Measurements from ENCODE around the gene GALNT14.

GALNT14 gene

DNA sequence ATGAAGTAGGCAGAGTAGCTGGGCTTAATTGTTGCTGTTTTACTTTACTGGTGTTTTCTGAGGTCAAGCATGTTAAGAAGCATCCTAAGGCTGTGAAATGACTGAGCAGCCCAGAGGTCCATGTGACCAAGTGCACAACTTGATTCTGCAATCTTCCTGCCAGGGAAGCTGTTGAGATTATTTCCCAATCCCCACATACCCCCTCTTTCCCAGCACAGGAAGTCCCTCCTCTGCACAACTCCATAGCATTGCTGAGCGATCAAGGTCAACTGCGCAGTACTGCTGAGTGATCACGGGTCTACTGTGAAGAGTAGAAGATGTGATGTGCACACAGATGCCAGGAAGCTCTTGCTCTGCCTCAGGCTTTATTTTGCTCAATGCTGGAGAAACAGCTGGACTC lies 105.8 kb downstream of the GALNT14 start:
- no peaks in the 10 kb centered on the region for H3K36me3 ChIP-seq (ENCODE audit: control insufficient read depth, insufficient read depth, low read length)
- H3K9me3 ChIP-seq (ENCODE audit: control insufficient read depth, insufficient read depth, low read depth, low read length): peaks cover 14% of the 10 kb centered on the region; the same call in 1 of the 2 replicates
- no peak overlapping the region for H3K9ac ChIP-seq (ENCODE audit: low read length)
- peaks cover 12% of the 10 kb centered on the region for H3K4me1 ChIP-seq (ENCODE audit: control insufficient read depth, insufficient read depth, low read length)
- peaks cover 7% of the 10 kb centered on the region; the same call in 1 of the 2 replicates for H3K27me3 ChIP-seq (ENCODE audit: control insufficient read depth, insufficient read depth, low read length)
- no peak overlapping the region for H3K27ac ChIP-seq (ENCODE audit: low read depth, low read length)
- H3K4me3 ChIP-seq (ENCODE audit: low read depth, low read length): no peak overlapping the region

- Histone ChIP-seq H3K4me3 (ENCODE audit: low read depth, low read length) (no peak overlapping the region), H3K9ac (ENCODE audit: low read length) (no peak overlapping the region), H3K9me3 (ENCODE audit: control insufficient read depth, insufficient read depth, low read depth, low read length) (peaks cover 5% of the 10 kb centered on the region; the same call in 1 of the 2 replicates), H3K27me3 (ENCODE audit: control insufficient read depth, insufficient read depth, low read length) (peaks cover 7% of the 10 kb centered on the region; the same call in 1 of the 2 replicates), H3K4me1 (ENCODE audit: control insufficient read depth, insufficient read depth, low read length) (peaks cover 12% of the 10 kb centered on the region), H3K27ac (ENCODE audit: low read depth, low read length) (no peak overlapping the region), H3K36me3 (ENCODE audit: control insufficient read depth, insufficient read depth, low read length) (no peaks in the 10 kb centered on the region)
These were observed 107.0 kb downstream of the GALNT14 start for GRCh38 chr2:31031132-31031706.

- H3K9ac ChIP-seq (ENCODE audit: low read length): no peak overlapping the region
- no peak overlapping the region for H3K27ac ChIP-seq (ENCODE audit: low read depth, low read length)
- peaks cover 12% of the 10 kb centered on the region for H3K4me1 ChIP-seq (ENCODE audit: control insufficient read depth, insufficient read depth, low read length)
- H3K4me3 ChIP-seq (ENCODE audit: low read depth, low read length): no peak overlapping the region
- no peaks in the 10 kb centered on the region for H3K36me3 ChIP-seq (ENCODE audit: control insufficient read depth, insufficient read depth, low read length)
- H3K27me3 ChIP-seq (ENCODE audit: control insufficient read depth, insufficient read depth, low read length): peaks cover 7% of the 10 kb centered on the region; the same call in 1 of the 2 replicates
- H3K9me3 ChIP-seq (ENCODE audit: control insufficient read depth, insufficient read depth, low read depth, low read length): no peaks in the 10 kb centered on the region
These were observed 109.8 kb downstream of the GALNT14 start for GRCh38 chr2:31028417-31028816.

DNA sequence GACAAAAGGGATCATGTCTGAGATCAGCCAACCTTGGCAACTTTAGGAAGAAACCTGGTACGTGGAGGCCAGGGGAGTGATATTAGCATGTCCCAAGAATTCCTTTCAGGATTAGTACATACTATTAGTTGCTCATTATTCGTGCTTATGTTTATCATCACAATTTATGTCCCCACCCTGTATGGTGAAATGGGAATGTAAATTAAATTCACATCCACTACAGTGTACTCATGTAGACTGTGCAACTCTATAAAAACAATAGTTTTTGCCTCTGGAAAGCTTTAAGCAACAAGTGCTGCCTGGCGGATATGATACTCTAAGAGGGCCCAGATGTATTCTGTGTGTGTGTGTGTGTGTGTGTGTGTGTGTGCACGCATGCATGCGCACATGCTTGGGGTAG lies 110.7 kb downstream of the GALNT14 start:
- H3K27ac ChIP-seq (ENCODE audit: low read depth, low read length): no peak overlapping the region
- H3K27me3 ChIP-seq (ENCODE audit: control insufficient read depth, insufficient read depth, low read length): peaks cover 7% of the 10 kb centered on the region; the same call in 1 of the 2 replicates
- no peak overlapping the region for H3K9ac ChIP-seq (ENCODE audit: low read length)
- H3K4me3 ChIP-seq (ENCODE audit: low read depth, low read length): no peak overlapping the region
- H3K36me3 ChIP-seq (ENCODE audit: control insufficient read depth, insufficient read depth, low read length): no peaks in the 10 kb centered on the region
- H3K4me1 ChIP-seq (ENCODE audit: control insufficient read depth, insufficient read depth, low read length): peaks cover 12% of the 10 kb centered on the region
- no peaks in the 10 kb centered on the region for H3K9me3 ChIP-seq (ENCODE audit: control insufficient read depth, insufficient read depth, low read depth, low read length)

DNA sequence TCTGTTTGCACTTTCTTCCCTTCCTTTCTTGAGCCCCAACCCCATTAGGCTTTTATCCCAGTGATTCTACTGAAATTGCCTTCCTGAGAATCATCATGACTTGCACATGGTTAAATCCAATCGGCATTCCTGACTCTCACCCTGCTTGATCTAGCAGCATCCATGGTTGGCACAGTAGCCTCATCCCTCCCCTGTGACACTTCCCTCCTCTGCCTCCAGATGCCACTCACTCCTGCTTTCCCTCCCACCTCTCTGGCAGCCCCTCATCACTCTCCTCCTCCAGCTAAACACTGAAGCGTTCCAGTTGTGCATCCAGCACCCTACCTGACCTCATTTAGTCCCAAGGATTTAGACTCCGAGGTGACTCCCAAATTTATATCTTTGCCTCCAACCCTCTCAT lies 114.7 kb downstream of the GALNT14 start:
- Histone ChIP-seq H3K27ac (ENCODE audit: low read depth, low read length) (no peak overlapping the region), H3K36me3 (ENCODE audit: control insufficient read depth, insufficient read depth, low read length) (no peaks in the 10 kb centered on the region), H3K9ac (ENCODE audit: low read length) (no peak overlapping the region), H3K4me3 (ENCODE audit: low read depth, low read length) (no peak overlapping the region), H3K9me3 (ENCODE audit: control insufficient read depth, insufficient read depth, low read depth, low read length) (no peaks in the 10 kb centered on the region), H3K4me1 (ENCODE audit: control insufficient read depth, insufficient read depth, low read length) (peaks cover 7% of the 10 kb centered on the region), H3K27me3 (ENCODE audit: control insufficient read depth, insufficient read depth, low read length) (no peaks in the 10 kb centered on the region; the same call in 1 of the 2 replicates)

- no peak overlapping the region for H3K9ac ChIP-seq (ENCODE audit: low read length)
- H3K4me3 ChIP-seq (ENCODE audit: low read depth, low read length): no peak overlapping the region
- H3K27ac ChIP-seq (ENCODE audit: low read depth, low read length): no peak overlapping the region
- H3K4me1 ChIP-seq (ENCODE audit: control insufficient read depth, insufficient read depth, low read length): no peaks in the 10 kb centered on the region
- H3K9me3 ChIP-seq (ENCODE audit: control insufficient read depth, insufficient read depth, low read depth, low read length): no peaks in the 10 kb centered on the region
- H3K36me3 ChIP-seq (ENCODE audit: control insufficient read depth, insufficient read depth, low read length): no peaks in the 10 kb centered on the region
- no peaks in the 10 kb centered on the region for H3K27me3 ChIP-seq (ENCODE audit: control insufficient read depth, insufficient read depth, low read length)
These were observed 117.5 kb downstream of the GALNT14 start for GRCh38 chr2:31020713-31021112.

DNA sequence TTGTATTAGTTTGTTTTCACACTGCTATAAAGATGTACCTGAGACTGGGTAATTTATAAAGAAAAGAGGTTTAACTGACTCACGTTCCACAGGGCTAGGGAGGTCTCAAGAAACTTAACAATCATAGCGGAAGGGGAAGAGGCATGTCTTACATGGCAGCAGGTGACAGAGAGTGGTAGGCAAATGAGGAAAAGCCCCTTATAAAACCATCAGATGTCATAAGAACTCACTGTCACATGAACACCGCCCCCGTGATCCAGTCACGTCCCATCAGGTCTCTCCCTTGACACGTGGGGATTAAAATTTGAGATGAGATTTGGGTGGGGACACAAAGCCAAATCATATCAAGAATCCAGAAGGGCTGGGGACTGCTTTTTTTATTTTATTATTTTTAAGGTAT lies 120.0 kb downstream of the GALNT14 start:
- no peaks in the 10 kb centered on the region for H3K27me3 ChIP-seq (ENCODE audit: control insufficient read depth, insufficient read depth, low read length)
- H3K9ac ChIP-seq (ENCODE audit: low read length): no peak overlapping the region
- H3K36me3 ChIP-seq (ENCODE audit: control insufficient read depth, insufficient read depth, low read length): no peaks in the 10 kb centered on the region
- no peak overlapping the region for H3K4me3 ChIP-seq (ENCODE audit: low read depth, low read length)
- no peak overlapping the region for H3K27ac ChIP-seq (ENCODE audit: low read depth, low read length)
- H3K4me1 ChIP-seq (ENCODE audit: control insufficient read depth, insufficient read depth, low read length): no peaks in the 10 kb centered on the region
- no peaks in the 10 kb centered on the region for H3K9me3 ChIP-seq (ENCODE audit: control insufficient read depth, insufficient read depth, low read depth, low read length)

DNA sequence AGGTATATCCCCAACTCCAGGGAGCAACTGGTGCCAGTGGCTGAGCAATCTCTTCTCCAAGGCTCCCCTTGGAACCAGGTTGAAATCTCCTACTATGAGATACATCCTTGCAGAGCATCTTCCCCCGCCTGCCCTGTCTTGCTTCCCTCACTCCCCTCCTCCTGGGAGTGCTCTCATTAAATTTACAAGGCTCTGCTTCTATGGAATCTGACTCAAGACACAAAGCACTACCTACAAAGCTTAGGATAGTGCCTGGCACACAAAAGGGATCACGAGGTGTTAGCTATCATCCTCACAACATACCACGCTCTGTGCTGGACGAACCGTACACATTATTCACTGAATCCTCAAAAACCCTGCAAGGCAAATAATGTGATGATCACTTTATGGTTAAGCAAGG lies 121.6 kb downstream of the GALNT14 start:
- no peaks in the 10 kb centered on the region for H3K27me3 ChIP-seq (ENCODE audit: control insufficient read depth, insufficient read depth, low read length)
- H3K36me3 ChIP-seq (ENCODE audit: control insufficient read depth, insufficient read depth, low read length): no peaks in the 10 kb centered on the region
- H3K27ac ChIP-seq (ENCODE audit: low read depth, low read length): no peak overlapping the region
- H3K4me1 ChIP-seq (ENCODE audit: control insufficient read depth, insufficient read depth, low read length): peaks cover 4% of the 10 kb centered on the region; the same call in 1 of the 2 replicates
- H3K4me3 ChIP-seq (ENCODE audit: low read depth, low read length): no peak overlapping the region
- H3K9me3 ChIP-seq (ENCODE audit: control insufficient read depth, insufficient read depth, low read depth, low read length): no peaks in the 10 kb centered on the region
- H3K9ac ChIP-seq (ENCODE audit: low read length): no peak overlapping the region

- H3K4me3 ChIP-seq (ENCODE audit: low read depth, low read length): no peak overlapping the region
- H3K27ac ChIP-seq (ENCODE audit: low read depth, low read length): no peak overlapping the region
- no peaks in the 10 kb centered on the region for H3K9me3 ChIP-seq (ENCODE audit: control insufficient read depth, insufficient read depth, low read depth, low read length)
- peaks cover 4% of the 10 kb centered on the region; the same call in 1 of the 2 replicates for H3K4me1 ChIP-seq (ENCODE audit: control insufficient read depth, insufficient read depth, low read length)
- H3K36me3 ChIP-seq (ENCODE audit: control insufficient read depth, insufficient read depth, low read length): no peaks in the 10 kb centered on the region
- no peak overlapping the region for H3K9ac ChIP-seq (ENCODE audit: low read length)
- no peaks in the 10 kb centered on the region for H3K27me3 ChIP-seq (ENCODE audit: control insufficient read depth, insufficient read depth, low read length)
These were observed 123.7 kb downstream of the GALNT14 start for GRCh38 chr2:31014516-31014915.

DNA sequence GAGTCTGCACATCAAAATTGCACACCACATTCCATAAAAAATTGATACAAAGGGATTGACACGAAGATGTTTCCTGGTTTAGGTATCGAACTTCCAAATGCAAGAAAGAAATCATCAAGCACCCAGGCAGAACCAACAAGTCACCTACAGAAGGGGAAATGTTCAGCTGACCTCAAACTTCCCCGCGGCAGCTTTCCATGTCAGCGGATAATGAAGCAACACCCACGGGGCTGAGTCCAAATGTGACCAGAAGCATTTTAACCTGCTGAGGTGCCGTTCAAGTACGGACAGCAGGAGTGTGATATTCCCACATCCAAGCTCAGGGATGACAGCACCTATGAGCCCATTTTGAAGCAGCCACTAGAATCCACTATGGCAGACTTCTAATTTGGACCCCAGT lies 124.9 kb downstream of the GALNT14 start:
- Histone ChIP-seq H3K9me3 (ENCODE audit: control insufficient read depth, insufficient read depth, low read depth, low read length) (no peaks in the 10 kb centered on the region), H3K4me1 (ENCODE audit: control insufficient read depth, insufficient read depth, low read length) (peaks cover 4% of the 10 kb centered on the region; the same call in 1 of the 2 replicates), H3K36me3 (ENCODE audit: control insufficient read depth, insufficient read depth, low read length) (no peaks in the 10 kb centered on the region), H3K9ac (ENCODE audit: low read length) (no peak overlapping the region), H3K4me3 (ENCODE audit: low read depth, low read length) (no peak overlapping the region), H3K27me3 (ENCODE audit: control insufficient read depth, insufficient read depth, low read length) (no peaks in the 10 kb centered on the region), H3K27ac (ENCODE audit: low read depth, low read length) (no peak overlapping the region)

DNA sequence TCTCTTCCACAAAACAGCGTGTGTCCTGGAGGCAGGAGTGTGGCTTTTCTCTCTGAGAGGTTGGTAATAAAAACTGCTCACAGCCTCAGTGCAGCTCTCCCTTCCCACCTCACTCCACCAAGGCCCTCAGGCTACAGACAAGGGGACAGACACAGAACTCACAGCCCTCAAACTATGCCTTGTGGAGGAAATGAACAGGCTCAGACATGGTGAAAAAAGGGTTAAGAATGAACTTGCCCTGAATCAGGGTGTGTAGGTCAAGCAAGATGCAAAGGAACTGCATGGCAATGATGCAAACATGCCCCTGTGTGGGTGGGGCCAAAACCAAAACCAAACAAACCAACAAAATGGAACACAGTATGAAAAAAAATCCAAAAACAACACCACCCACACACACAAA lies 125.8 kb downstream of the GALNT14 start:
- Histone ChIP-seq H3K4me3 (ENCODE audit: low read depth, low read length) (no peak overlapping the region), H3K27me3 (ENCODE audit: control insufficient read depth, insufficient read depth, low read length) (no peaks in the 10 kb centered on the region), H3K9me3 (ENCODE audit: control insufficient read depth, insufficient read depth, low read depth, low read length) (no peaks in the 10 kb centered on the region), H3K9ac (ENCODE audit: low read length) (no peak overlapping the region), H3K36me3 (ENCODE audit: control insufficient read depth, insufficient read depth, low read length) (no peaks in the 10 kb centered on the region), H3K4me1 (ENCODE audit: control insufficient read depth, insufficient read depth, low read length) (peaks cover 4% of the 10 kb centered on the region; the same call in 1 of the 2 replicates), H3K27ac (ENCODE audit: low read depth, low read length) (no peak overlapping the region)
